Stimulated activated CD4-positive, alpha-beta T cell treated with anti-CD3 and anti-CD28 coated beads, TNF-alpha, amount 100 ng/mL, for 48 hours (primary cell): ENCODE measurements around the gene ATOH8.
"Not testable (repeated sequence)": the region's sequence is repeated elsewhere in the genome, so short reads cannot be mapped to it uniquely, and the experiment has no call there.

ENCODE experiments used
- DNase-seq, 3 donors: peaks; one replicate each; pipeline ENCODE4 v3.0.0-alpha.2; 2020; ENCODE audit warnings: low read depth in 3 of 3

ATOH8 gene

DNA sequence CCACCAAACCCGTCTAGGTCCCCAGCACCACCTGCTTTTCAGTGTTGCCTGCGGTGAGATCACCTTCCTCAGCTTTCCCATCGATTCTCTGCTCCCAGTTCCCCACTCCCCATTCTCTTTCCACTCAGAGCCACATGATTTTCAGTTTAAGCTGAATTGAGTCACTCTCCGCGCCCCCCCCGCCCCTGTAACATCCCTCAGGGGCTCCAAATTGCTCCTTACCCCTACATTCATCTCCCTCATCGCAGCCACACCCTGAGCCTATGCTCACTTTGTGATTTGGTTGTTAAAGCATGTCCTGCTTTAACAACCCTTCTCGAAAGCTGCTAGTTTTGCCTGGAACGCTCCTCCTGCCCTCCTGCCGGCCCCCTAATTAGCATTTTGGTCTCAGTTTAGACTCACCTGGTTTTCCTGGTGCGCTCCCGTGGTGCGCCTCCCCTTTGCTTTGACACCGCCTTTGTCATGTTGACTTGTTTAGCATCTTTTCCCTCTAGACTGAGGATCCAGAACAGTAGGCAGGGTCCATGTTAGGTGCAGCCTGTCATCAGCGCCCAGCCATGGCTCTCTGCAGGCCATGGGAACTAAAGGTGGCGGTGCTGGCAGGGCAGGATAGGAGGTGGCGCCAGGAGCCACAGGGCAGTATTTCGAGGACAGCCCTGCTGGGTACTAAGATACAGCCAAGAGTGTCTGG lies 74.2 kb downstream of the ATOH8 start:
- DNase-seq = no peak

DNA sequence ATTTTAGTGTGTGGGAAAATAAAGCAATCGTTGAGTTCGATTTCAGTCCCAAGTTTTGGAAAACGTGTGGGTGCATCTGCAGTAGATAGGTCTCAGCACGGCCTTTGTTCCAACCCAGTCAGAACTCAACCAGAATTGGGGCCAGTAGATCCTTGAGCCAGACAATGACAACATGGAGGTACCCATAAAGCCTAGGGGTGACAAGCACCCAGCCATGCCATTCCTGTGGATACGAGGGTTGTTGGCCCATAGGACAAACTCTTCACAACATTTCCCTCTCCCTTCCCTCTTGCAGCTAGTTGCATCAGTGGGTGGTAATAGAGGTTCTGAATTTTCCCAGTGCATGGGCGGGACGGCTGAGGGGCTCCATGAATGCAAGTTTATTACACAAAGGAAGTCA lies 74.9 kb downstream of the ATOH8 start:
- DNase-seq = no peak

GRCh38 chr2:85829394-85829793 lies 75.6 kb downstream of the ATOH8 start:
- DNase-seq = not testable (repeated sequence)

GRCh38 chr2:85830645-85831044 lies 76.9 kb downstream of the ATOH8 start:
- DNase-seq = no peak

- no peak for DNase-seq
Measured at GRCh38 chr2:85831735-85832134, 77.9 kb downstream of the ATOH8 start.

GRCh38 chr2:85834466-85834865 lies 80.7 kb downstream of the ATOH8 start:
- DNase-seq = no peak
